ENCODE measurements around the gene ZNF665. TPM values are rescaled to one million over a fixed set of nuclear protein-coding genes. Genes with fewer than 3 reads are reported as not detected.
A peak's percentile ranks its signal among the peaks of the same experiment; 100 is the strongest.
"Not testable (repeated sequence)": the region's sequence is repeated elsewhere in the genome, so short reads cannot be mapped to it uniquely, and the experiment has no call there.

The ZNF665 gene
- 1.6 TPM for polyA plus RNA-seq (2013, experiment 1 of 2; ENCODE audit: insufficient read length)
- polyA plus RNA-seq (2013, experiment 2 of 2; ENCODE audit: insufficient read length), result 2.6 TPM

- peak; percentile 86 for DNase-seq
Observed at GRCh38 chr19:53192771-53193534, at the start of gene ZNF665. Gene ZNF665, minus strand, starts transcription at chr19:53193358. Its CDS starts 10,460 bp downstream, at chr19:53182898.

GRCh38 chr19:53237114-53237777 lies 44.1 kb upstream of the ZNF665 start:
- DNase-seq, result no peak

- DNase-seq, result no peak
Observed at GRCh38 chr19:53224606-53225005, 31.4 kb upstream of the ZNF665 start.

- not testable (repeated sequence) for DNase-seq
Observed at GRCh38 chr19:53222716-53223115, 29.6 kb upstream of the ZNF665 start.

GRCh38 chr19:53212703-53213320 lies 19.7 kb upstream of the ZNF665 start:
- no peak for DNase-seq

GRCh38 chr19:53211554-53211953 lies 18.4 kb upstream of the ZNF665 start:
- not testable (repeated sequence) for DNase-seq

GRCh38 chr19:53196777-53197396 lies 3.7 kb upstream of the ZNF665 start:
- DNase-seq, result peak; percentile 91

GRCh38 chr19:53195265-53195903 lies 2.2 kb upstream of the ZNF665 start:
- DNase-seq, result peak; percentile 72

GRCh38 chr19:53193535-53194222 lies 521 bp upstream of the ZNF665 start:
- DNase-seq, result no peak

- no peak for DNase-seq
Observed at GRCh38 chr19:53190253-53190652, 2.9 kb downstream of the ZNF665 start.

GRCh38 chr19:53189691-53190198 lies 3.4 kb downstream of the ZNF665 start:
- DNase-seq, result not testable (repeated sequence)

GRCh38 chr19:53185155-53185882 lies 7.8 kb downstream of the ZNF665 start:
- not testable (repeated sequence) for DNase-seq

GRCh38 chr19:53183146-53183764 lies 9.9 kb downstream of the ZNF665 start:
- peak; percentile 48 for DNase-seq

GRCh38 chr19:53182202-53182601 lies 11.0 kb downstream of the ZNF665 start:
- peak; percentile 19 for DNase-seq

GRCh38 chr19:53177986-53178385 lies 15.2 kb downstream of the ZNF665 start:
- DNase-seq, result no peak

- no peak for DNase-seq
Observed at GRCh38 chr19:53172889-53173288, 20.3 kb downstream of the ZNF665 start.

- DNase-seq, result no peak
Observed at GRCh38 chr19:53165691-53166091, 27.5 kb downstream of the ZNF665 start.

GRCh38 chr19:53161123-53161522 lies 32.0 kb downstream of the ZNF665 start:
- DNase-seq, result no peak

- no peak for DNase-seq
Observed at GRCh38 chr19:53160350-53160749, 32.8 kb downstream of the ZNF665 start.

GRCh38 chr19:53158119-53158656 lies 35.0 kb downstream of the ZNF665 start:
- peak; percentile 25 for DNase-seq
